Mesothelial cell of epicardium (in vitro differentiated cells): ENCODE results near the gene DAPK1. TPM values are rescaled to one million over a fixed set of nuclear protein-coding genes. Genes with fewer than 3 reads are reported as not detected.
A peak's percentile ranks its signal among the peaks of the same experiment; 100 is the strongest.

Experiments
- DNase-seq, 2 experiments: peaks; one replicate each; pipeline ENCODE4 v3.0.0; 2021; ENCODE audit warnings: low spot score in 2 of 2; ENCODE audit not compliant: unreplicated experiment in 2 of 2
- H3K27ac Mint-ChIP-seq: 2 replicates; pipeline ENCODE4 v1.8.0; 2021; ENCODE audit warnings: mixed read lengths
- H3K27me3 Mint-ChIP-seq: 2 replicates; pipeline ENCODE4 v1.8.0; 2021; ENCODE audit warnings: low read depth, mixed read lengths
- H3K36me3 Mint-ChIP-seq: 2 replicates; pipeline ENCODE4 v1.8.0; 2021; ENCODE audit warnings: mixed read lengths
- H3K4me1 Mint-ChIP-seq: 2 replicates; pipeline ENCODE4 v1.8.0; 2021; ENCODE audit warnings: mixed read lengths
- H3K4me3 Mint-ChIP-seq: 2 replicates; pipeline ENCODE4 v1.8.0; 2021; ENCODE audit warnings: mild to moderate bottlenecking, moderate library complexity, mixed read lengths
- H3K9me3 Mint-ChIP-seq: 2 replicates; pipeline ENCODE4 v1.8.0; 2021; ENCODE audit warnings: mixed read lengths
- total RNA-seq: library from RNA; stranded (reverse); gene quantifications from 3 replicates; pipeline ENCODE4 v1.2.1, GENCODE V29; 2021
- TF ChIP-seq, protein P1 (sequence below): fragments of 200-600 bp; sonication (generic); IDR thresholded peaks from one replicate; pipeline ENCODE4 v1.5.0; 2021; ENCODE audit warnings: antibody characterized with exemption; ENCODE audit not compliant: unreplicated experiment

DAPK1 gene
- total RNA-seq, 1 donor from 2014 or later, result 239 TPM

DNA sequence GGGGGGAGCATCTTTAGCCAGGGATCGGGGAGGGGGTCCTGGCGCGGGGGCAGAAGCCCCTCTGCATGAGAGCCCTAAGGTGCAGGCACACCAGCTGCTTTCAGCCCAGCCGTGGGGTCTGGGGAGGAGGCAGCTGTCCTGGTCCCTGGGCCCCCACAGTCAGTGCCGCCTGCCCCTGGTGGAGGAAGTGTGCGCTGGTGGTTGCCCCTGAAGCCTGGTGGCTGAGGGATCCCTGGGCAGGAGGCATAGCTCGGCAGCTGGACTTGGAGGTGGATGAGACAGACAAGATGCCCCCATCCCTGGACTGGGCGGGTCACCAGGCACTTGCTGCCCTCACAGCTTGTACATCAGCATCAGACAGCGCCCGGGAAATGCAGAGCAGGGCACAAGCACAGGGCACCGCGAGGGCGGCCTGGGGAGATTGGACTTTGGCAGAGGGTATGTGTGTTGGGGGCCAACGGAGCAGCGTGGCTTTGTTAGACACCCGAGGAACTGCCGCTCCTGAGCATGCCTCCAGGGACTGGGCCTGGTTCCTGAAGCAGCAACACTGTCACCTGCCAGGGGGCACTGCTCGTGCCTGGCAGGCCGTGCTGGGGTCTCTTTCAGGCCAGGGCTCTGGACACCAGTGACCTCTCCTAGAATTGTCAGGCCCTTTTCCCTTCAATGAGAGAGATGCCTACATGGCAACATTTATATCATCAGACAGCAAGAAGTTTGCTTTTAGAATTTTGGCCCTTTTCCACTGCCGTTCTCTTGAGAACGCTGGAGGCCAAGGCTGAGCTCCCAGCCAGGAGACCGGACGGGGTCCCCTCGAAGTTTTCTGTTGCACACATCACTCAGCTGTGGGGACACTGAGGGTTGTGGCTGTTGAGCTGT lies 186.3 kb downstream of the DAPK1 start:
- H3K27me3 Mint-ChIP-seq, result no peaks in the 10 kb centered on the region
- H3K4me1 Mint-ChIP-seq, result peaks cover 15% of the 10 kb centered on the region
- H3K27ac Mint-ChIP-seq, result peak overlapping the region; percentile 76
- TF ChIP-seq, protein P1, sequence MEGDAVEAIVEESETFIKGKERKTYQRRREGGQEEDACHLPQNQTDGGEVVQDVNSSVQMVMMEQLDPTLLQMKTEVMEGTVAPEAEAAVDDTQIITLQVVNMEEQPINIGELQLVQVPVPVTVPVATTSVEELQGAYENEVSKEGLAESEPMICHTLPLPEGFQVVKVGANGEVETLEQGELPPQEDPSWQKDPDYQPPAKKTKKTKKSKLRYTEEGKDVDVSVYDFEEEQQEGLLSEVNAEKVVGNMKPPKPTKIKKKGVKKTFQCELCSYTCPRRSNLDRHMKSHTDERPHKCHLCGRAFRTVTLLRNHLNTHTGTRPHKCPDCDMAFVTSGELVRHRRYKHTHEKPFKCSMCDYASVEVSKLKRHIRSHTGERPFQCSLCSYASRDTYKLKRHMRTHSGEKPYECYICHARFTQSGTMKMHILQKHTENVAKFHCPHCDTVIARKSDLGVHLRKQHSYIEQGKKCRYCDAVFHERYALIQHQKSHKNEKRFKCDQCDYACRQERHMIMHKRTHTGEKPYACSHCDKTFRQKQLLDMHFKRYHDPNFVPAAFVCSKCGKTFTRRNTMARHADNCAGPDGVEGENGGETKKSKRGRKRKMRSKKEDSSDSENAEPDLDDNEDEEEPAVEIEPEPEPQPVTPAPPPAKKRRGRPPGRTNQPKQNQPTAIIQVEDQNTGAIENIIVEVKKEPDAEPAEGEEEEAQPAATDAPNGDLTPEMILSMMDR, result no peak
- H3K9me3 Mint-ChIP-seq, result peaks cover 9% of the 10 kb centered on the region
- H3K4me3 Mint-ChIP-seq, result no peak overlapping the region
- peaks cover 41% of the 10 kb centered on the region for H3K36me3 Mint-ChIP-seq
- no peak for DNase-seq

DNA sequence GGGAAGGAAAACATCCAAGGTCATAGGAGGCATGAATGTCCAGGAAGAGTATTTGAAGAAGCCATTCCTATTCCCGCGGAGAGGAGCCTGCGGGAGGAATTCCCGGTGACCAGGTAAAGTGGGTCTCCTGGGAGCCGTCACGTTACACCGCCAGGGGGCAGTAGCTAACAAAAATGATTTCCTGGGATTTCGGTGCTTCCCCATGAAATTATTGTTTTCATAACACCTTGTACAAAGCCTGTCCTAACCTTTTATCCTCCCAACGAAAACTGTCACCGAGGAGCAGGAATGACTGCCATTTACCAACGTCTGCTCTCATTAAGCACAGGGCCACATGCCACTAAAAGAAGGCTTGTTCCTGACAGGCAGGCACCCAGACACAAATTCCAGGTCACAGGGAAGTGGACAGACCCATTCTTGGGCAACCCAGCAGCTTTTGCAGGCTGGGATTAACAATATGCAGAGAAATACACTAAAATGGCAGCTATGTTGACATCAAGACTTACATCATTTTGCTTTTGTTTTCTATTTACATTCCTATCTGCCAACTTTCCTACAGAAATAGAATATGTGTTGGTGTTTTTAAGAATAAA lies 187.1 kb downstream of the DAPK1 start:
- H3K27ac Mint-ChIP-seq, result peak overlapping the region; percentile 76

DNA sequence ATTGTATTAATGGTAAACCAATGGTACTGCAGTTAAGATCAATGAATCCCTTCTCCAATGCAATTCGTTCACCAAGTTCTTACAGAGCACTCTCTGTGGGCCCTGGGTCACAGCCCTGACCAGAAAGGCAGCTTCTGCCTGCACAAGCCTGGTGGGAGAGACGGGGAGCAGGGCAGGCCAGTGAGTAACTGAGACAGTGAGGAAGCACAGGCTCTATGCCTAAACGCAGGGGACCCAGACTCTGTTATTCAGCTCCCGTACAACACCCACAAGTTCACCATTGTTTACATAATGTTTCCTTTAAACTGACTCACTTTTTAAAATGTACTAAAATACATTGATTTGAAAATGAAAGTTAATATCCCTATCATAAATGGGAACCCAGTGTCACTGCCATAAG lies 187.8 kb downstream of the DAPK1 start:
- Mint-ChIP-seq H3K36me3 (peaks cover 55% of the 10 kb centered on the region), H3K4me3 (no peak overlapping the region), H3K27me3 (no peaks in the 10 kb centered on the region), H3K9me3 (peaks cover 22% of the 10 kb centered on the region), H3K27ac (peak overlapping the region; percentile 67), H3K4me1 (peaks cover 15% of the 10 kb centered on the region)
- TF ChIP-seq, protein P1, result no peak
- DNase-seq, result no peak

More for the DNA sequence above, 187.1 kb downstream of the DAPK1 start:
- H3K4me3 Mint-ChIP-seq, result no peak overlapping the region
- TF ChIP-seq, protein P1, result peak; percentile 94
- peaks cover 15% of the 10 kb centered on the region for H3K9me3 Mint-ChIP-seq
- DNase-seq, result peak in 1 of 2 experiments; percentile 81
- peaks cover 48% of the 10 kb centered on the region for H3K36me3 Mint-ChIP-seq
- peaks cover 15% of the 10 kb centered on the region for H3K4me1 Mint-ChIP-seq
- H3K27me3 Mint-ChIP-seq, result no peaks in the 10 kb centered on the region

DNA sequence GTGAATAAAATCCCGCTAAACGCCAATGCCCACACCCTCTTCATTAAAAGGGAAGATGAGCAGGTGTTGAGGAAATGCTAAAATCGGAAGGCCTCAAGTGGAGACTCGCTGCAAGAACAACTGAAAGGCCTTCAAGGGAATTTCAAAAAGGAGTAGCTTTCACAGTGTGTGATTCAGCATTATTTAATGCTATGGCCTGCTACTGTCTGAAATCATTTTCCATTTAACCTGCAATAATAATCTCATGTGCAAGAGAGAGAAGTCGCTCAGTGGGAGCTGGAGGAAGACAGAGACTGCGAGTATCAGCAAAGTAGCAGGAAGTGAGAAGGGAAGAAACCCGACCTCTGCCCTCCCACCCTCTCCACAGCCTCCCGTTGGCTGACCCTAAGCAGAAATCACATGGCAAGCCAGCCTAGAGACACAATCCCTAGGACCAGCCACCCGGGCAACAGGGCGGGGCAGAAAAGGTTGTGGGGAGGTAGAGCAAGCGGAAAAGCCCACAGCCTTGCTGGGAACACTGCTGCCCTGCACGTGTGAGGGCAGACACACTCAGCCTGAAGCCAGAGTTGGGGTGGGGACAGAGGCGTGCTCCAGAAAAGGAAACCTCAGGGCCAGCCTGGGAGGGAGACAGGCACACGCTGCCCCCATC lies 188.3 kb downstream of the DAPK1 start:
- Mint-ChIP-seq H3K27me3 (no peaks in the 10 kb centered on the region), H3K9me3 (peaks cover 28% of the 10 kb centered on the region), H3K4me3 (no peak overlapping the region), H3K27ac (peak overlapping the region; percentile 67), H3K36me3 (peaks cover 56% of the 10 kb centered on the region), H3K4me1 (peaks cover 15% of the 10 kb centered on the region)
- no peak for DNase-seq
- TF ChIP-seq, protein P1, result no peak

DNA sequence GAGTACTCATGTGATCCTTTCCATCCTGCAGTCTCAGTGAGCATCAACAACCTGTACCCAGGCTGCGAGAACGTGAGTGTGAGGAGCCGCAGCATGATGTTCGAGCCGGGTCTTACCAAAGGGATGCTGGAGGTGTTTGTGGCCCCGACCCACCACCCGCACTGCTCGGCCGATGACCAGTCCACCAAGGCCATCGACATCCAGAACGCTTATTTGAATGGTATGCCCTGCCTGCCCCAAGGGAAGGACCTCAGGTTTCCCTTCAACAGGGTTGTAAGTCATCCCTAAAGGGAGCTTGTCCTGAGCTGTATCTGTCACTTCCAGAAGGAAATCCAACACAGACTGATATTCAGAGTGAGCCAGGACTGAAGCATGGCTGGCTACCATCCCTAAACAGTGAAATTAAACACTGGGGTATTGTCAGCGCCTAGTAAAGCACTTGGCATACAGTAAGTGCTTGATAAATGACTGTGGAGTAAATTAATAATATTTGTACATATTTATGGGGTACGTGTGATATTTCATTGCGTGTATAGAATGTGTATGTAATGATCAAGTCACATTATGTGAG lies 188.9 kb downstream of the DAPK1 start:
- TF ChIP-seq, protein P1, result no peak
- Mint-ChIP-seq H3K4me1 (peaks cover 15% of the 10 kb centered on the region), H3K4me3 (no peak overlapping the region), H3K9me3 (peaks cover 33% of the 10 kb centered on the region), H3K27ac (no peak overlapping the region), H3K27me3 (no peaks in the 10 kb centered on the region), H3K36me3 (peaks cover 59% of the 10 kb centered on the region)
- no peak for DNase-seq
